IgD-negative memory B cell (primary cell): Measurements from ENCODE around the gene KAT6B. TPM values are rescaled to one million over a fixed set of nuclear protein-coding genes. Genes with fewer than 3 reads are reported as not detected.
A peak's percentile ranks its signal among the peaks of the same experiment; 100 is the strongest.
"Not testable (repeated sequence)": the region's sequence is repeated elsewhere in the genome, so short reads cannot be mapped to it uniquely, and the experiment has no call there.

ENCODE experiments used
- H3K27ac Mint-ChIP-seq, 3 donors: one replicate each; pipeline ENCODE4 v1.8.0; 2020 to 2022; ENCODE audit warnings: mild to moderate bottlenecking in 3 of 3, mixed read lengths in 3 of 3, moderate library complexity in 1 of 3
- H3K27me3 Mint-ChIP-seq: one replicate; pipeline ENCODE4 v1.8.0; 2021; ENCODE audit warnings: mixed read lengths
- H3K36me3 Mint-ChIP-seq: one replicate; pipeline ENCODE4 v1.8.0; 2020; ENCODE audit warnings: mild to moderate bottlenecking, mixed read lengths
- H3K4me1 Mint-ChIP-seq, 3 donors: one replicate each; pipeline ENCODE4 v1.8.0; 2020 to 2022; ENCODE audit warnings: mixed read lengths in 3 of 3, mild to moderate bottlenecking in 1 of 3
- H3K4me3 Mint-ChIP-seq, 4 donors: one replicate each; pipeline ENCODE4 v1.8.0; 2020 to 2022; ENCODE audit warnings: mild to moderate bottlenecking in 4 of 4, mixed read lengths in 4 of 4, moderate library complexity in 3 of 4
- H3K9me3 Mint-ChIP-seq, 3 donors: one replicate each; pipeline ENCODE4 v1.8.0; 2020 to 2021; ENCODE audit warnings: mixed read lengths in 3 of 3, mild to moderate bottlenecking in 1 of 3
- polyA plus RNA-seq: library from polyadenylated mRNA; unstranded; fragments of 300-500 nt; fragmentation: Illumina TruSeq; gene quantifications from one replicate; pipeline ENCODE4 v1.2.3, GENCODE V29; 2021

KAT6B gene
- polyA plus RNA-seq, 1 donor from 2014 or later, result 27.1 TPM

GRCh38 chr10:74859546-74859945 lies 33.1 kb downstream of the KAT6B start:
- peaks cover 5% of the 10 kb centered on the region for H3K36me3 Mint-ChIP-seq
- peaks cover 8 to 20% (median 18%) of the 10 kb centered on the region in 3 donors for H3K4me1 Mint-ChIP-seq
- H3K27ac Mint-ChIP-seq, result no peak overlapping the region
- no peaks in the 10 kb centered on the region for H3K27me3 Mint-ChIP-seq
- H3K9me3 Mint-ChIP-seq, result no peaks in the 10 kb centered on the region
- H3K4me3 Mint-ChIP-seq, result no peak overlapping the region

GRCh38 chr10:74862625-74863024 lies 36.2 kb downstream of the KAT6B start:
- Mint-ChIP-seq H3K9me3 (no peaks in the 10 kb centered on the region), H3K27me3 (no peaks in the 10 kb centered on the region), H3K4me3 (no peak overlapping the region), H3K36me3 (peaks cover 2% of the 10 kb centered on the region), H3K4me1 (peaks cover 7 to 11% (median 8%) of the 10 kb centered on the region in 3 donors), H3K27ac (no peak overlapping the region)

DNA sequence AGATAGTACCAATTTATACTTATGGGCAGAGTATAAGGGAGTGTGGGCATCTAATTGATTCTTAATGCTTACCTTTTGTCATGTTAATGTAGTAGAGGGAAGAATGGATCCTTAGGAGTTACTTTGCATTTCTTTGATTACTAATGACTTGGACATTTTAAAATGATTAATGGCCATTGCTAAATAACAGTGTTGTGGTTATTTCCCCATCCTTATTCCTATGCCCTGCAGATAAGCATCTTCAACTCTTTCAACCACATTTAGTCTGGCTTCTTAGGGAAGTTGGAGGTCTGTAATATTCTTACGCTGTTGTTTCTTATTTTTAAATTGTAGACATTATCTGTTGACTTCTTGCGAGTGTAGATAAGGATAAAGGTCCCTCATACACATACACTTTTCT lies 37.2 kb downstream of the KAT6B start:
- H3K4me3 Mint-ChIP-seq, result no peak overlapping the region
- peaks cover 2% of the 10 kb centered on the region for H3K36me3 Mint-ChIP-seq
- H3K27ac Mint-ChIP-seq, result no peak overlapping the region
- H3K27me3 Mint-ChIP-seq, result no peaks in the 10 kb centered on the region
- peaks cover 7 to 12% (median 11%) of the 10 kb centered on the region in 3 donors for H3K4me1 Mint-ChIP-seq
- no peaks in the 10 kb centered on the region for H3K9me3 Mint-ChIP-seq

DNA sequence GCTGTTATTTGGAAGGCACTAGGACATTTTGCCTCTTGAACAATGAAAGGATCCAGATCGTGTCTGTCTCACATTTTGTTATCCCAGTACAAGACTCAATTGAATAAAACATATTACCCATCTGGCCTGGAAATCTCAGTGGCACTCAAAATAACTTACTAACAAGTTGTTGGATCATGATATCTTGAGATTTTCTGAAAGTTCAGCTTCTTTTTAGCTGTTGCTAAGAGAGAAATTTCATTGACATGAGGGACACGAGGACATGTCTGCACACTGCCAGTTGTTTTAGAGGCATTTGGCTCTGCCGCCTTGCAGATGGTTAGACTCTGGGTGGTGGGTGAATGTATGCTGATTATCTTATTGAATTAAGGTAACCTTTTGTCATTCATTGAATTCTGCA lies 41.0 kb downstream of the KAT6B start:
- H3K4me1 Mint-ChIP-seq, result peaks cover 11 to 19% (median 17%) of the 10 kb centered on the region in 3 donors
- H3K4me3 Mint-ChIP-seq, result no peak overlapping the region
- no peaks in the 10 kb centered on the region for H3K9me3 Mint-ChIP-seq
- peak overlapping the region in 1 of 3 donors; percentile 32 for H3K27ac Mint-ChIP-seq
- no peaks in the 10 kb centered on the region for H3K27me3 Mint-ChIP-seq
- H3K36me3 Mint-ChIP-seq, result no peaks in the 10 kb centered on the region

GRCh38 chr10:74868392-74868977 lies 42.1 kb downstream of the KAT6B start:
- H3K4me1 Mint-ChIP-seq, result peaks cover 15 to 21% (median 20%) of the 10 kb centered on the region in 3 donors
- no peak overlapping the region for H3K27ac Mint-ChIP-seq
- H3K27me3 Mint-ChIP-seq, result no peaks in the 10 kb centered on the region
- H3K4me3 Mint-ChIP-seq, result no peak overlapping the region
- peaks cover 2% of the 10 kb centered on the region for H3K36me3 Mint-ChIP-seq
- H3K9me3 Mint-ChIP-seq, result no peaks in the 10 kb centered on the region

DNA sequence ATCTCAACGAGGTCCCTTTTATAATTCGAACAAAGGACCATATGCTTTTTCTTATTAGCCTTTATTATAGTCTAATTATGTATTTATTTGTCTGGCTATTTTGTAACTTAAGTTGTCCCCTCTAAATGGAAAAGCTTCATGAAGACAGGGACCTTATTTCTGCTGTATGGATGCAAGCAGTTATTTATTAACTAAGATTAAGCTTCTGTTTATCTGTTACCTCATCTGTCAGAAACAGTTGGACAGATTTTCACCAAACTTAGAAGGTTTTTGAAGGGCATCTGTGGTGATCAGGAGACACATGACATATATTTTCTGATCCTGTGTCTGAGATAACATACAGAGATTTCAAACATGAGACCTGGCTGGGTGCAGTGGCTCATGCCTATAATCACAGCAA lies 43.2 kb downstream of the KAT6B start:
- Mint-ChIP-seq H3K4me1 (peaks cover 21 to 31% (median 28%) of the 10 kb centered on the region in 3 donors), H3K27me3 (no peaks in the 10 kb centered on the region), H3K36me3 (peaks cover 2% of the 10 kb centered on the region), H3K4me3 (no peak overlapping the region), H3K9me3 (no peaks in the 10 kb centered on the region), H3K27ac (no peak overlapping the region)

GRCh38 chr10:74870191-74870590 lies 43.8 kb downstream of the KAT6B start:
- Mint-ChIP-seq H3K4me1 (peaks cover 19 to 37% (median 28%) of the 10 kb centered on the region in 3 donors), H3K27me3 (no peaks in the 10 kb centered on the region), H3K9me3 (no peaks in the 10 kb centered on the region), H3K27ac (no peak overlapping the region), H3K36me3 (peaks cover 2% of the 10 kb centered on the region), H3K4me3 (no peak overlapping the region)

GRCh38 chr10:74871595-74872382 lies 45.4 kb downstream of the KAT6B start:
- peaks cover 19 to 38% (median 27%) of the 10 kb centered on the region in 3 donors for H3K4me1 Mint-ChIP-seq
- no peaks in the 10 kb centered on the region for H3K9me3 Mint-ChIP-seq
- peaks cover 3% of the 10 kb centered on the region for H3K36me3 Mint-ChIP-seq
- H3K27ac Mint-ChIP-seq, result no peak overlapping the region
- H3K27me3 Mint-ChIP-seq, result no peaks in the 10 kb centered on the region
- peak overlapping the region in 1 of 4 donors; percentile 27 for H3K4me3 Mint-ChIP-seq

- H3K9me3 Mint-ChIP-seq, result no peaks in the 10 kb centered on the region
- H3K27me3 Mint-ChIP-seq, result no peaks in the 10 kb centered on the region
- peaks cover 3% of the 10 kb centered on the region for H3K36me3 Mint-ChIP-seq
- H3K4me1 Mint-ChIP-seq, result peaks cover 19 to 32% (median 25%) of the 10 kb centered on the region in 3 donors
- H3K27ac Mint-ChIP-seq, result peak overlapping the region in 1 of 3 donors; percentile 46
- peak overlapping the region in 1 of 4 donors; percentile 77 for H3K4me3 Mint-ChIP-seq
Measured at GRCh38 chr10:74873803-74874454, 47.5 kb downstream of the KAT6B start.

GRCh38 chr10:74874649-74875048 lies 48.2 kb downstream of the KAT6B start:
- no peaks in the 10 kb centered on the region for H3K9me3 Mint-ChIP-seq
- peaks cover 5% of the 10 kb centered on the region for H3K36me3 Mint-ChIP-seq
- H3K4me1 Mint-ChIP-seq, result peaks cover 19 to 32% (median 25%) of the 10 kb centered on the region in 3 donors
- no peaks in the 10 kb centered on the region for H3K27me3 Mint-ChIP-seq
- H3K27ac Mint-ChIP-seq, result no peak overlapping the region
- no peak overlapping the region for H3K4me3 Mint-ChIP-seq

DNA sequence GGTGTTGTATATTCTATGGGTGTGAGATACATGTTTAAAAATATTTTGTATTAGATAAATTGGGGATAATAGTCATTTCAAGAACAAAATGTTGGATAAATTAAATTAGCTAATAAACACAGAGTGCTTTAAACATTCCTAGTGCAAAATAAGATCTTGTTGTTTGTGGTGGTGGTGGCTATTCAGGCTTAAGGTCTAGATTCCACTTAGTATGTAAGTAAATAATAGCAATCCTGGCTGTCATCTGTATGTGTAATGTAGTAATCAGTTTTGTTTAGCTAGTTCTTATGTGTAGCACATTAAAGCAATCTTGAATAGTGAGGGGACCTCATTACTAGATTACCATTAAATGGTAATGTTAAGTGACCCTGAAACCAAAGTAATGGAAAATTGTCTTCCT lies 48.7 kb downstream of the KAT6B start:
- Mint-ChIP-seq H3K4me1 (peaks cover 19 to 32% (median 23%) of the 10 kb centered on the region in 3 donors), H3K9me3 (no peaks in the 10 kb centered on the region), H3K27me3 (no peaks in the 10 kb centered on the region), H3K4me3 (no peak overlapping the region), H3K27ac (no peak overlapping the region), H3K36me3 (peaks cover 6% of the 10 kb centered on the region)

- H3K27ac Mint-ChIP-seq, result peak overlapping the region in 1 of 3 donors; percentile 52
- H3K4me1 Mint-ChIP-seq, result peaks cover 19 to 32% (median 23%) of the 10 kb centered on the region in 3 donors
- peaks cover 7% of the 10 kb centered on the region for H3K36me3 Mint-ChIP-seq
- no peaks in the 10 kb centered on the region for H3K27me3 Mint-ChIP-seq
- no peaks in the 10 kb centered on the region for H3K9me3 Mint-ChIP-seq
- no peak overlapping the region for H3K4me3 Mint-ChIP-seq
Measured at GRCh38 chr10:74875966-74876365, 49.6 kb downstream of the KAT6B start.

DNA sequence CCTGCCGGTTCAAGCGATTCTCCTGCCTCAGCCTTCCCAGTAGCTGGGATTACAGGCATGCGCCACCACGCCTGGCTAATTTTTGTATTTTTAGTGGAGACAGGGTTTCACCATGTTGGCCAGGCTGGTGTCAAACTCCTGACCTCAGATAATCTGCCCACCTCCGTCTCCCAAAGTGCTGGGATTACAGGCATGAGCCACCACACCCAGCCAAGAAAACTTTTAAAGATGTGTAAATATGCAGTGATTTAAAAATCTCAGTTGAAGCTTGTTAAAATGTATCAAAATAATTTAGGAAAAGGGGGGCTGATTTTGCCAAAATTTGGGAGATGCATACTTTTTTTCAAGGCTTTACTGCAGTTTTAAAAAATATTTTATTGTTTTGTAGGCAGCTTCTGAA lies 50.7 kb downstream of the KAT6B start:
- H3K4me3 Mint-ChIP-seq, H3K36me3 Mint-ChIP-seq, H3K27me3 Mint-ChIP-seq, H3K27ac Mint-ChIP-seq, H3K9me3 Mint-ChIP-seq: not testable (repeated sequence)
- H3K4me1 Mint-ChIP-seq, result peaks cover 14 to 26% (median 20%) of the 10 kb centered on the region in 3 donors

- Mint-ChIP-seq H3K36me3 (peaks cover 7% of the 10 kb centered on the region), H3K9me3 (no peaks in the 10 kb centered on the region), H3K4me1 (peaks cover 10 to 32% (median 18%) of the 10 kb centered on the region in 3 donors), H3K4me3 (no peak overlapping the region), H3K27ac (no peak overlapping the region), H3K27me3 (no peaks in the 10 kb centered on the region)
Measured at GRCh38 chr10:74877898-74878297, 51.5 kb downstream of the KAT6B start.

GRCh38 chr10:74880041-74880440 lies 53.6 kb downstream of the KAT6B start:
- H3K36me3 Mint-ChIP-seq, result peaks cover 6% of the 10 kb centered on the region

More at GRCh38 chr10:74880041-74880440, 53.6 kb downstream of the KAT6B start:
- peaks cover 5 to 25% (median 9%) of the 10 kb centered on the region in 3 donors for H3K4me1 Mint-ChIP-seq
- no peaks in the 10 kb centered on the region for H3K27me3 Mint-ChIP-seq
- H3K27ac Mint-ChIP-seq, result no peak overlapping the region
- H3K4me3 Mint-ChIP-seq, result no peak overlapping the region
- no peaks in the 10 kb centered on the region for H3K9me3 Mint-ChIP-seq
